ENCODE results near the gene FAT1.

- TF ChIP-seq CTCF (IDR thresholded peaks at IDR 0.05) (no peak), POLR2A (IDR thresholded peaks at IDR 0.05) (no peak)
These were observed 36.4 kb downstream of the FAT1 start for GRCh38 chr4:186687265-186687664.

Data from body of pancreas (tissue), 4 donors.